Heart left ventricle (tissue), 13 donors: ENCODE data around the gene KRTAP2-2.

Source experiments
- CTCF ChIP-seq, 12 donors: fragments of 200-600 bp; sonication (generic) in 4 of 12; IDR thresholded peaks; one replicate each; pipeline versions ENCODE4 v1.5.0 to v1.8.0; 2018 to 2022; ENCODE audit warnings: antibody characterized with exemption in 12 of 12, mild to moderate bottlenecking in 5 of 12
- POLR2A ChIP-seq, 2 donors: fragments of 450-650 bp; IDR thresholded peaks; one replicate each; pipeline ENCODE4 v1.6.1; 2017; ENCODE audit warnings: antibody characterized with exemption in 2 of 2, mild to moderate bottlenecking in 2 of 2, moderate library complexity in 2 of 2
- donor health status: ischemic (EF 13 %, LVEDD 7.1; RV severe dilation, severe dysfunction).
- donor health status: DM: no; HTN: yes; CAD: no.
- donor health status: DM: no; HTN: no; CAD: no.
- donor health status: ischemic (EF 25% LVEDD 6.9; RV normal size, moderate dysfunction).
- donor health status: ischemic (EF 25% LVEDD 5.7; RV mildly dilated, moderate dysfunction).
- donor health status: ischemic (EF 35%, LVEDD 5.7; RV mildly dilated, moderate dysfunction).
- donor health status: nonischemic (EF 11% LVEDD 7.7; RV severe dilation, severe dysfunction).
- donor health status: DM: yes; HTN: yes; CAD: no.
- donor health status: PGD.
- donor health status: ischemic (EF 29% LVEDD 5.4; RV normal size, mild dysfunction).
- donor health status: nonischemic (EF 23%, LVEDD 6.1; RV moderate dilation, normal function).

- no peak for TF ChIP-seq CTCF (IDR thresholded peaks at IDR 0.05)
- TF ChIP-seq POLR2A (IDR thresholded peaks at IDR 0.05), result no peak
Observed at GRCh38 chr17:41098042-41098441, 43.0 kb upstream of the KRTAP2-2 start, which contains the start of gene KRTAP4-8.
